Panc1 (cell line): ENCODE data around the gene ALDH9A1. TPM values are rescaled to one million over a fixed set of nuclear protein-coding genes. Genes with fewer than 3 reads are reported as not detected.

Experiments
- ATAC-seq: fragments of 200-7000 bp; cut with Tn5 transposase; 2 replicates; pipeline ENCODE4 v1.9.1; 2020; ENCODE audit warnings: mild to moderate bottlenecking, moderate library complexity
- BruUV-seq: library from RNA; stranded (reverse); fragments of 400-500 nt; replicated peaks from 2 replicates; lab custom pipeline; 2021; lab: Mats Ljungman, UMichigan
- CTCF ChIA-PET: fragments of 300-600 bp; sonication (Branson Sonifier 250); formaldehyde crosslinking; loops from one replicate; lab custom pipeline; 2022; ENCODE audit warnings: antibody characterized with exemption; lab: Charles Lee
- POLR2A ChIA-PET: fragments of 300-600 bp; sonication (Branson Sonifier 250); formaldehyde crosslinking; loops from one replicate; lab custom pipeline; 2022; ENCODE audit warnings: antibody characterized with exemption; lab: Charles Lee
- DNase-seq: peaks from one replicate; pipeline ENCODE4 v3.0.0-alpha.2; 2010; ENCODE audit warnings: low read depth, low spot score
- H3K27ac ChIP-seq: 2 replicates; pipeline ENCODE4 v1.5.1; 2011; ENCODE audit warnings: mild to moderate bottlenecking, low read length, inconsistent platforms
- H3K27me3 ChIP-seq: fragments of 200-500 bp; sonication (Bioruptor generic); 2 replicates; pipeline ENCODE4 v1.6.0; 2014; ENCODE audit warnings: low read length, inconsistent platforms; ENCODE audit not compliant: control insufficient read depth, insufficient read depth
- H3K36me3 ChIP-seq: fragments of 200-500 bp; sonication (Bioruptor generic); 2 replicates; pipeline ENCODE4 v1.5.1; 2014; ENCODE audit warnings: inconsistent platforms, mild to moderate bottlenecking, low read length, moderate library complexity; ENCODE audit not compliant: control insufficient read depth, insufficient read depth
- H3K4me1 ChIP-seq: 2 replicates; pipeline ENCODE4 v1.5.1; 2011; ENCODE audit warnings: inconsistent platforms, mild to moderate bottlenecking, low read length, moderate library complexity; ENCODE audit not compliant: control insufficient read depth, insufficient read depth
- H3K4me3 ChIP-seq, 2 experiments: 2 replicates each; pipeline ENCODE4 v1.5.1; 2011 to 2012; ENCODE audit warnings: low read depth in 2 of 2, low read length in 2 of 2, mild to moderate bottlenecking in 2 of 2, inconsistent platforms in 1 of 2, moderate library complexity in 1 of 2
- H3K9me3 ChIP-seq: fragments of 200-500 bp; sonication (Bioruptor generic); 2 replicates; pipeline ENCODE4 v1.5.1; 2014; ENCODE audit warnings: low read depth, mild to moderate bottlenecking, inconsistent platforms, low read length, moderate library complexity; ENCODE audit not compliant: control insufficient read depth, insufficient read depth
- POLR2AphosphoS5 ChIP-seq: IDR thresholded peaks from 2 replicates; pipeline ENCODE4 v1.6.1; 2012; ENCODE audit warnings: mild to moderate bottlenecking, low read depth, low read length, moderate library complexity
- SIN3A ChIP-seq: IDR thresholded peaks from 2 replicates; pipeline ENCODE4 v1.6.1; 2012; ENCODE audit warnings: low read depth, mild to moderate bottlenecking, low read length, moderate library complexity, borderline replicate concordance; ENCODE audit not compliant: insufficient read depth
- TCF7L2 ChIP-seq: IDR thresholded peaks from 2 replicates; pipeline ENCODE4 v1.6.1; 2011; ENCODE audit warnings: mild to moderate bottlenecking, low read depth, low read length, inconsistent platforms
- in situ Hi-C: cut with HindIII; loops from 2 replicates; pipeline ENCODE4 v1.10.0; 2016; ENCODE audit warnings: low sequenced_read_pairs, low pct_unique_long_range_greater_than_20kb
- intact Hi-C: fragments of 100-400 bp; cut with micrococcal nuclease; formaldehyde crosslinking; loops from one replicate; pipeline ENCODE4 v1.10.0; 2022; ENCODE audit not compliant: unreplicated experiment
- total RNA-seq: library from RNA; stranded (reverse); gene quantifications from one replicate; pipeline ENCODE4 v1.2.1, GENCODE V29; 2021; ENCODE audit not compliant: unreplicated experiment
- TF ChIP-seq, protein P1 (sequence below), 2 experiments: IDR thresholded peaks; 2 replicates each; pipeline ENCODE4 v1.6.1; 2011 to 2012; ENCODE audit warnings: low read depth in 2 of 2, control low read depth in 1 of 2, low read length in 1 of 2, mild to moderate bottlenecking in 1 of 2, moderate library complexity in 1 of 2; ENCODE audit not compliant: insufficient read depth in 1 of 2
- TF ChIP-seq, protein P2 (sequence below): fragments of 450-650 bp; IDR thresholded peaks from 2 replicates; pipeline ENCODE4 v1.5.1; 2017; ENCODE audit warnings: mild to moderate bottlenecking

ALDH9A1 gene
- total RNA-seq, 1 experiment from 2014 or later = 30.3 TPM

- DNase-seq (no peak), ATAC-seq (peak; percentile 1; the same call in 1 of the 2 replicates)
- intact Hi-C loops = no loop called here
- TSS peak; percentile 59 for BruUV-seq
- Histone ChIP-seq H3K27me3 (0 out of 2 replicates have a peak, but pooled peaks cover 3% of the 10 kb centered on the region), H3K36me3 (peaks cover 3% of the 10 kb centered on the region; the same call in 1 of the 2 replicates), H3K4me3 (peak overlapping the region; percentile 98), H3K27ac (peak overlapping the region; percentile 94), H3K4me1 (peaks cover 22% of the 10 kb centered on the region), H3K9me3 (no peaks in the 10 kb centered on the region)
- TF ChIP-seq, protein P1, sequence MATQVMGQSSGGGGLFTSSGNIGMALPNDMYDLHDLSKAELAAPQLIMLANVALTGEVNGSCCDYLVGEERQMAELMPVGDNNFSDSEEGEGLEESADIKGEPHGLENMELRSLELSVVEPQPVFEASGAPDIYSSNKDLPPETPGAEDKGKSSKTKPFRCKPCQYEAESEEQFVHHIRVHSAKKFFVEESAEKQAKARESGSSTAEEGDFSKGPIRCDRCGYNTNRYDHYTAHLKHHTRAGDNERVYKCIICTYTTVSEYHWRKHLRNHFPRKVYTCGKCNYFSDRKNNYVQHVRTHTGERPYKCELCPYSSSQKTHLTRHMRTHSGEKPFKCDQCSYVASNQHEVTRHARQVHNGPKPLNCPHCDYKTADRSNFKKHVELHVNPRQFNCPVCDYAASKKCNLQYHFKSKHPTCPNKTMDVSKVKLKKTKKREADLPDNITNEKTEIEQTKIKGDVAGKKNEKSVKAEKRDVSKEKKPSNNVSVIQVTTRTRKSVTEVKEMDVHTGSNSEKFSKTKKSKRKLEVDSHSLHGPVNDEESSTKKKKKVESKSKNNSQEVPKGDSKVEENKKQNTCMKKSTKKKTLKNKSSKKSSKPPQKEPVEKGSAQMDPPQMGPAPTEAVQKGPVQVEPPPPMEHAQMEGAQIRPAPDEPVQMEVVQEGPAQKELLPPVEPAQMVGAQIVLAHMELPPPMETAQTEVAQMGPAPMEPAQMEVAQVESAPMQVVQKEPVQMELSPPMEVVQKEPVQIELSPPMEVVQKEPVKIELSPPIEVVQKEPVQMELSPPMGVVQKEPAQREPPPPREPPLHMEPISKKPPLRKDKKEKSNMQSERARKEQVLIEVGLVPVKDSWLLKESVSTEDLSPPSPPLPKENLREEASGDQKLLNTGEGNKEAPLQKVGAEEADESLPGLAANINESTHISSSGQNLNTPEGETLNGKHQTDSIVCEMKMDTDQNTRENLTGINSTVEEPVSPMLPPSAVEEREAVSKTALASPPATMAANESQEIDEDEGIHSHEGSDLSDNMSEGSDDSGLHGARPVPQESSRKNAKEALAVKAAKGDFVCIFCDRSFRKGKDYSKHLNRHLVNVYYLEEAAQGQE (IDR thresholded peaks at IDR 0.05; ENCODE audit: insufficient read depth in 1 of 2, low read depth in 2 of 2, low read length in 1 of 2) = no peak
- TF ChIP-seq POLR2AphosphoS5 (no peak), SIN3A (no peak), TCF7L2 (no peak)
- TF ChIP-seq, protein P2, sequence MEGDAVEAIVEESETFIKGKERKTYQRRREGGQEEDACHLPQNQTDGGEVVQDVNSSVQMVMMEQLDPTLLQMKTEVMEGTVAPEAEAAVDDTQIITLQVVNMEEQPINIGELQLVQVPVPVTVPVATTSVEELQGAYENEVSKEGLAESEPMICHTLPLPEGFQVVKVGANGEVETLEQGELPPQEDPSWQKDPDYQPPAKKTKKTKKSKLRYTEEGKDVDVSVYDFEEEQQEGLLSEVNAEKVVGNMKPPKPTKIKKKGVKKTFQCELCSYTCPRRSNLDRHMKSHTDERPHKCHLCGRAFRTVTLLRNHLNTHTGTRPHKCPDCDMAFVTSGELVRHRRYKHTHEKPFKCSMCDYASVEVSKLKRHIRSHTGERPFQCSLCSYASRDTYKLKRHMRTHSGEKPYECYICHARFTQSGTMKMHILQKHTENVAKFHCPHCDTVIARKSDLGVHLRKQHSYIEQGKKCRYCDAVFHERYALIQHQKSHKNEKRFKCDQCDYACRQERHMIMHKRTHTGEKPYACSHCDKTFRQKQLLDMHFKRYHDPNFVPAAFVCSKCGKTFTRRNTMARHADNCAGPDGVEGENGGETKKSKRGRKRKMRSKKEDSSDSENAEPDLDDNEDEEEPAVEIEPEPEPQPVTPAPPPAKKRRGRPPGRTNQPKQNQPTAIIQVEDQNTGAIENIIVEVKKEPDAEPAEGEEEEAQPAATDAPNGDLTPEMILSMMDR = no peak
- ChIA-PET POLR2A (no interaction called here), CTCF (no interaction called here)
- in situ Hi-C loops = no loop called here
Observed at GRCh38 chr1:165632152-165632469, 66.3 kb downstream of the ALDH9A1 start.

GRCh38 chr1:165631342-165632151, 66.8 kb downstream of the ALDH9A1 start:
- peaks cover 22% of the 10 kb centered on the region for H3K4me1 ChIP-seq
- H3K36me3 ChIP-seq = peaks cover 3% of the 10 kb centered on the region; the same call in 1 of the 2 replicates
- peak overlapping the region; percentile 98 for H3K4me3 ChIP-seq
- H3K9me3 ChIP-seq = no peaks in the 10 kb centered on the region
- ATAC-seq = peak; percentile 72
- intact Hi-C loops (no loop called here), in situ Hi-C loops (no loop called here)
- peak overlapping the region; percentile 94 for H3K27ac ChIP-seq
- DNase-seq = no peak
- no TSS peak for BruUV-seq
- TF ChIP-seq TCF7L2 (no peak), SIN3A (no peak), POLR2AphosphoS5 (no peak)
- TF ChIP-seq, protein P2 = peak; percentile 11; the same call in 1 of the 2 replicates
- TF ChIP-seq, protein P1 (IDR thresholded peaks at IDR 0.05; ENCODE audit: insufficient read depth in 1 of 2, low read depth in 2 of 2, low read length in 1 of 2) = no peak
- 0 out of 2 replicates have a peak, but pooled peaks cover 3% of the 10 kb centered on the region for H3K27me3 ChIP-seq
- CTCF ChIA-PET = no interaction called here
- POLR2A ChIA-PET = no interaction called here
